ENCODE data around the gene NELL2. TPM values are rescaled to one million over a fixed set of nuclear protein-coding genes. Genes with fewer than 3 reads are reported as not detected.
A peak's percentile ranks its signal among the peaks of the same experiment; 100 is the strongest.
"Not testable (repeated sequence)": the region's sequence is repeated elsewhere in the genome, so short reads cannot be mapped to it uniquely, and the experiment has no call there.

NELL2 gene
- total RNA-seq, 4 donors from 2014 or later, result 2.6 to 32.3 (median 11.9) TPM

DNA sequence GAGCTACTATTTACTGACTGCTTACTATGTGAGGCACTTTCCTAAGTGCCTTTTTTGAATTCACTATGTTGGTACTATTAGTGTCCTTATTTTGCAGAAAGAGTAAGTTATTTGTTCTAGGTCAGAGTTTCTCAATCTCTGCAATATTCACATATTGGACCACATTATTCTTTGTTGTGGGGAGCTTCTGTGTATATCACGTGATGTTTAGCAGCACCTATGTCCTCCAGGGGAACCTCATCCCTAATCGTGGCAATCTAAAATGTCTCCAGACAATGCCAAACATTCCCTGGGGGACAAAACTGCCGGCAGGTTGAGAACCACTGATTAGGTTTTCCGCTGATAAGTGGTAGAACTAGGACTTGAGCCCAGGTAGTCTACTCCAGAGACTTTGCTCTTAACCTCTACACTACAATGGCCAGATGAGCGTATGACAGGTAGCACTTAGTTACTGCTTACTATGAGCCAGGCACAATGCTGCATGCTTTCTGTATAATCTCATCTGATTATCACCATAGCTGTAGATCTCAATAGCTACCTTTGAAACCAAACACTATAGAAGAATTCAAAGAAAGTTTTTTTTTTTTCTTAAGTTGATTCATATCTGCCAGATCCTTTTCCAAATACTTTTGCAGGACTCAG, 38.9 kb downstream of the NELL2 start:
- DNase-seq (ENCODE audit: low spot score in 2 of 2), result no peak
- intact Hi-C loops (cut with DNase I; ENCODE audit: low total_unique reads), result no loop called here
- no peak for TF ChIP-seq POLR2A (IDR thresholded peaks at IDR 0.05)
- 50 to 78% methylated on average over 5 of the region's 5 CpGs for WGBS, 2 donors
- H3K4me3 ChIP-seq (ENCODE audit: low read depth, poor library complexity, severe bottlenecking), result no peak overlapping the region

DNA sequence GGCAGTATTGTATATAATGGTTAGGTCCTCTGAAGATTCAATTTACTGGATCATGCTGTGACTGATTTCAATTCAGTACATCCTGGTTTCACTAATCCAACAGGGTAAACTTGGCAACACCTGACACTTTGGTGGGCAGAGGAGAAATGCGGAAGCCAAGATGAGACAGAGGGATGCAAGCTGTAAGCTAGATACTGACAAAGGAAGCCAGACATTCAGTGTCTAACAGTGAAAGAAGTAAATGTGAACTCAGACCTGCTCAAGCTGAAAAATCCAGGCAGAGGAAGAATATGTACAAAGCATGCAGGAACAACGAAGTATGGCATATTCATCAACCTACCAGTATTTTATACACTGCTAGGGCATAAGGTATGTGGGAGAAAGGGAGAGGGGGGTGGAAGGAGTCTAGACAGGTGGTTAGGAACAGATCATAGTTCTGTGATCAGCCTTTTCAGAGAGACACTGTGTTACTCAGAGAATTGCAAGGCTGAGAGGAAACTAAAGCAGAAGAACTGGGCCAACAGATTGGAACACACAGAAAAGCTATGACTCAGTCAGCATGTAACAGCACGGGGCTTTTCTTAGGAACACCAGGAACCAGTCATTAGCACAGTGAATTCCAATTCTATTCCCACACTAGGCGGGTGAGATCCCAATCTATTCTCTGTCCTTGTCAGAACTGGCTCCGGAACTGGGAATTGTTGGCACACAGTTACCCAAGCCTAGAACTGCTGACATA, 40.3 kb downstream of the NELL2 start:
- DNase-seq (ENCODE audit: low spot score in 2 of 2), result peak in 1 of 2 donors; percentile 41
- intact Hi-C loops (cut with DNase I; ENCODE audit: low total_unique reads), result no loop called here
- H3K4me3 ChIP-seq (ENCODE audit: low read depth, poor library complexity, severe bottlenecking), result no peak overlapping the region
- TF ChIP-seq, protein P1, sequence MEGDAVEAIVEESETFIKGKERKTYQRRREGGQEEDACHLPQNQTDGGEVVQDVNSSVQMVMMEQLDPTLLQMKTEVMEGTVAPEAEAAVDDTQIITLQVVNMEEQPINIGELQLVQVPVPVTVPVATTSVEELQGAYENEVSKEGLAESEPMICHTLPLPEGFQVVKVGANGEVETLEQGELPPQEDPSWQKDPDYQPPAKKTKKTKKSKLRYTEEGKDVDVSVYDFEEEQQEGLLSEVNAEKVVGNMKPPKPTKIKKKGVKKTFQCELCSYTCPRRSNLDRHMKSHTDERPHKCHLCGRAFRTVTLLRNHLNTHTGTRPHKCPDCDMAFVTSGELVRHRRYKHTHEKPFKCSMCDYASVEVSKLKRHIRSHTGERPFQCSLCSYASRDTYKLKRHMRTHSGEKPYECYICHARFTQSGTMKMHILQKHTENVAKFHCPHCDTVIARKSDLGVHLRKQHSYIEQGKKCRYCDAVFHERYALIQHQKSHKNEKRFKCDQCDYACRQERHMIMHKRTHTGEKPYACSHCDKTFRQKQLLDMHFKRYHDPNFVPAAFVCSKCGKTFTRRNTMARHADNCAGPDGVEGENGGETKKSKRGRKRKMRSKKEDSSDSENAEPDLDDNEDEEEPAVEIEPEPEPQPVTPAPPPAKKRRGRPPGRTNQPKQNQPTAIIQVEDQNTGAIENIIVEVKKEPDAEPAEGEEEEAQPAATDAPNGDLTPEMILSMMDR (IDR thresholded peaks at IDR 0.05), result no peak
- no peak for TF ChIP-seq POLR2A (IDR thresholded peaks at IDR 0.05)
- WGBS, 2 donors, result 38 to 51% methylated on average over 5 of the region's 5 CpGs

DNA sequence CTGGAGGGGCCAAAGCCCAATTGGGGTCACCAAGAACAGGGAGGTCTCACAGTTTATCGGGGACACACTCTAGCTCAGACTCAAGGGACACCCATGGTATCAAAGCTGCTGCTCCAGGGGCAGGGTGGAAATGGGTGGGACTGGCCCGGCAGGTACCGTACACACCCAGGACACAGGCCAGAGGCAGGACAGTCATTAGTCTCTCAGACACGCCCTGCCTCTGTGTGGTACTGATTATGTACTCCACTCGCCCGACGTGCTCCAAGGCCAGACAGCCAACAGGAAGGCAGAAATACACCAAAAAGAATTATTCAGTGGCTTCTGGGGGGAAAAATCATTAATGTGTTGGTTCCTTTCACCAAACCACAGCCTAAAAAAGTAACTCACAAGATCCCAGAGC, 41.1 kb downstream of the NELL2 start:
- not testable (repeated sequence) for DNase-seq (ENCODE audit: low spot score in 2 of 2)

DNA sequence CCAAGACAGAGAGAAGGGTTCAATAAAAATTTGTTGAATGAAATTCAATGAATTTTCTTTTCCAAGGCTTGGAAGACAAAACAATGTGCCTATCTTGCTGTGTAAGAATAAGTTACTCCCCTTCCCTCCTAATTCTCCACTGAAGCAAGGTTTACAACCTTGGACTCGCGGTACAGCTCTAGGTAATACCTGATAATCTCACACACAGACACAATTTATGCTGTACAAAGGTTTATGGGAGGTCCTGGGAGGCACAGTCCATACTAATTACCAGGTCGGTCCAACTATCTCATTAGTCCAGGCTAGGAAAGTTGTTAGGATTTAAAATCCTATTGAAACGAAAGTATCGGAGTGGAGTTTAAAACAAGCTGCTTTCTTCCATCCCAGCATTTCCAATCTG, 42.6 kb downstream of the NELL2 start:
- intact Hi-C loops (cut with DNase I; ENCODE audit: low total_unique reads), result no loop called here
- DNase-seq (ENCODE audit: low spot score in 2 of 2), result no peak
- no peak overlapping the region for H3K4me3 ChIP-seq (ENCODE audit: low read depth, poor library complexity, severe bottlenecking)
- 89 to 92% methylated on average over 5 of the region's 5 CpGs for WGBS, 2 donors
- TF ChIP-seq POLR2A (IDR thresholded peaks at IDR 0.05), result no peak
- TF ChIP-seq, protein P1 (IDR thresholded peaks at IDR 0.05), result no peak

More for the DNA sequence above, 41.1 kb downstream of the NELL2 start:
- WGBS, 2 donors, result 49 to 52% methylated on average over 4 to 6 of the region's 7 CpGs
- intact Hi-C loops (cut with DNase I; ENCODE audit: low total_unique reads); H3K4me3 ChIP-seq (ENCODE audit: low read depth, poor library complexity, severe bottlenecking): not testable (repeated sequence)

DNA sequence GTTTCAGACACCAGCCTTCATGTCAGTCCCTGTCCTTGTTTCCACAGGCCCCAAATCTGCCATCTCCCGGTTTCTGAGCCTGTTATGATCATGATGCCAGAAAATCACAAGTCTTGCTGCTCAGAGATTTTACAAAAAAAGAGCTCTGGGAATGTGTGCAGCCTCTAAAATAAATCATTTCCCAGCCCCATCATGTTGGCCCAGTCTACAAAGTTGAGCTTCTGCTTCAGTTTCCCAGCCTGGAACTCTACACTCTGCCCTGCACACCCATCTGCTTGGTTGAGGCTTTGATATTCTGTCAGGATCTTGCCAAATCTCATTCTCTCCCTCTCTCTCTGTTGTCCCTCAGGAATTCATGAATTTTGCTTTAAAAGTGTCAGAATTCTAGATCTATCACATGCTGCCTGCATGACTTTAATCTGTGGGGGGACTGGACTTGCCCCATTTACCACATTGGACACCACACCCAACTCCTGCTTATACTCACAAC, 45.5 kb downstream of the NELL2 start:
- 44 to 52% methylated on average over 1 of the region's 1 CpG for WGBS, 2 donors
- TF ChIP-seq, protein P1 (IDR thresholded peaks at IDR 0.05), result no peak
- no peak for TF ChIP-seq POLR2A (IDR thresholded peaks at IDR 0.05)
- no peak overlapping the region for H3K4me3 ChIP-seq (ENCODE audit: low read depth, poor library complexity, severe bottlenecking)
- no peak for DNase-seq (ENCODE audit: low spot score in 2 of 2)
- intact Hi-C loops (cut with DNase I; ENCODE audit: low total_unique reads), result no loop called here

DNA sequence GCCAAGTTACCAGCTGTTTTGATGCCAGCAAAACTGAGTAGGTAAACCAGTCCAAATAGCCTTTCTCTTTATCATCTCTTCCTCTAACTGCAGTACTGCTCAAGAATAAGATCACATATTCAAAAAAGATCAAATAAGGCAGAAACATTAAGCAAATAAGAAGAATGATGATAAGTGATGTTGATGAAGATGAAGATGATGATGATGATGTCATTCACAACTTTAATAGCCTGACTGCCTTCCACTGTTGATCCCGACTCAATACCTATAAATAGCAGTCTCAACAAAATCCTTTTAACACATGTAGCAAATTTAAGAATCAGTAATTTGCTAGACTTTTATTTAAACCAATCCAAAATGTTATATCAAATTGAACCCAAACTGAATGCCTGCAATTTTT, 47.1 kb downstream of the NELL2 start:
- intact Hi-C loops (cut with DNase I; ENCODE audit: low total_unique reads), result no loop called here
- 48 to 49% methylated on average over 1 of the region's 1 CpG for WGBS, 2 donors
- no peak overlapping the region for H3K4me3 ChIP-seq (ENCODE audit: low read depth, poor library complexity, severe bottlenecking)
- DNase-seq (ENCODE audit: low spot score in 2 of 2), result no peak
- TF ChIP-seq, protein P1 (IDR thresholded peaks at IDR 0.05), result no peak
- TF ChIP-seq POLR2A (IDR thresholded peaks at IDR 0.05), result no peak

Data from lower leg skin (tissue), 4 donors.